Calu3 (cell line): ENCODE results near the gene CRPPA. TPM values are rescaled to one million over a fixed set of nuclear protein-coding genes. Genes with fewer than 3 reads are reported as not detected.

ENCODE experiments used
- BruUV-seq: library from RNA; stranded (reverse); fragments of 400-500 nt; replicated peaks from 2 replicates; lab custom pipeline; 2021; lab: Mats Ljungman, UMichigan
- CTCF ChIA-PET: fragments of 300-600 bp; sonication (Branson Sonifier 250); formaldehyde crosslinking; loops from one replicate; lab custom pipeline; 2022; ENCODE audit warnings: antibody characterized with exemption; lab: Charles Lee
- DNase-seq: peaks from one replicate; pipeline ENCODE4 v3.0.0; 2022
- H3K27ac Mint-ChIP-seq: one replicate; pipeline ENCODE4 v1.8.0; 2022; ENCODE audit warnings: mixed read lengths; ENCODE audit not compliant: unreplicated experiment
- H3K27me3 Mint-ChIP-seq: one replicate; pipeline ENCODE4 v1.8.0; 2022; ENCODE audit warnings: mixed read lengths; ENCODE audit not compliant: unreplicated experiment
- H3K36me3 Mint-ChIP-seq: one replicate; pipeline ENCODE4 v1.8.0; 2022; ENCODE audit warnings: mild to moderate bottlenecking, moderate library complexity, mixed read lengths; ENCODE audit not compliant: insufficient read depth, unreplicated experiment
- H3K4me1 Mint-ChIP-seq: one replicate; pipeline ENCODE4 v1.8.0; 2022; ENCODE audit warnings: mild to moderate bottlenecking, low read depth, mixed read lengths; ENCODE audit not compliant: unreplicated experiment
- H3K4me3 Mint-ChIP-seq: one replicate; pipeline ENCODE4 v1.8.0; 2022; ENCODE audit warnings: mild to moderate bottlenecking, low read depth, moderate library complexity, mixed read lengths; ENCODE audit not compliant: unreplicated experiment
- H3K9me3 Mint-ChIP-seq: one replicate; pipeline ENCODE4 v1.8.0; 2022; ENCODE audit warnings: low read depth, mixed read lengths; ENCODE audit not compliant: unreplicated experiment
- intact Hi-C: fragments of 100-400 bp; cut with micrococcal nuclease; formaldehyde crosslinking; loops from one replicate; pipeline ENCODE4 v1.10.0; 2022; ENCODE audit not compliant: unreplicated experiment
- total RNA-seq: library from RNA; stranded (reverse); gene quantifications from 2 replicates; pipeline ENCODE4 v1.2.3, GENCODE V29; 2022
- TF ChIP-seq, protein P1 (sequence below): fragments of 200-600 bp; IDR thresholded peaks from one replicate; pipeline ENCODE4 v1.8.0; 2022; ENCODE audit warnings: antibody characterized with exemption; ENCODE audit not compliant: unreplicated experiment

CRPPA gene
- total RNA-seq, 1 experiment from 2014 or later = 7.5 TPM

DNA sequence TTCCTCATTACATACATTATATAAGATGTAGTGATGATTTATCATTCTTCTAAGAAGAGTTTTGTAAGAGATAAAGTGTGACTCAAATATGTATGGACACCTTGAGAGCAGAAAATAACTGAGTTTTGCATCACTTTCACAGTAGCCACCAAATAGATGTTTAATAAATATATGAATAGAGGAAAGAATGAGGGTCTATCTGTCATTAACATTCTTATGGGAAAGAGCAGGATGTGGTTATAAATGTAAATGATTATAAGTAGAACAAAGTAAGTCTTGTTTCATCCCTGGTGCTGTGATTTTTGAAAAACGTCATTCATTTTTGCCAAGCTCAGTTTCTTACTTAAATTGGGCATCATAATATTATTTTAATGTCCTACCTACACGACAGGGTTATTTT is 15.0 kb upstream of the CRPPA start:
- TF ChIP-seq, protein P1, sequence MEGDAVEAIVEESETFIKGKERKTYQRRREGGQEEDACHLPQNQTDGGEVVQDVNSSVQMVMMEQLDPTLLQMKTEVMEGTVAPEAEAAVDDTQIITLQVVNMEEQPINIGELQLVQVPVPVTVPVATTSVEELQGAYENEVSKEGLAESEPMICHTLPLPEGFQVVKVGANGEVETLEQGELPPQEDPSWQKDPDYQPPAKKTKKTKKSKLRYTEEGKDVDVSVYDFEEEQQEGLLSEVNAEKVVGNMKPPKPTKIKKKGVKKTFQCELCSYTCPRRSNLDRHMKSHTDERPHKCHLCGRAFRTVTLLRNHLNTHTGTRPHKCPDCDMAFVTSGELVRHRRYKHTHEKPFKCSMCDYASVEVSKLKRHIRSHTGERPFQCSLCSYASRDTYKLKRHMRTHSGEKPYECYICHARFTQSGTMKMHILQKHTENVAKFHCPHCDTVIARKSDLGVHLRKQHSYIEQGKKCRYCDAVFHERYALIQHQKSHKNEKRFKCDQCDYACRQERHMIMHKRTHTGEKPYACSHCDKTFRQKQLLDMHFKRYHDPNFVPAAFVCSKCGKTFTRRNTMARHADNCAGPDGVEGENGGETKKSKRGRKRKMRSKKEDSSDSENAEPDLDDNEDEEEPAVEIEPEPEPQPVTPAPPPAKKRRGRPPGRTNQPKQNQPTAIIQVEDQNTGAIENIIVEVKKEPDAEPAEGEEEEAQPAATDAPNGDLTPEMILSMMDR = no peak
- DNase-seq = no peak
- no TSS peak for BruUV-seq
- no peaks in the 10 kb centered on the region for H3K9me3 Mint-ChIP-seq
- no peak overlapping the region for H3K27ac Mint-ChIP-seq
- no peak overlapping the region for H3K4me3 Mint-ChIP-seq
- intact Hi-C loops = loop anchor here (10.0 kb wide), 1 partner anchor 248 kb away; no protein-coding TSS in a partner anchor
- no peaks in the 10 kb centered on the region for H3K36me3 Mint-ChIP-seq
- H3K4me1 Mint-ChIP-seq = peaks cover 18% of the 10 kb centered on the region
- CTCF ChIA-PET = interaction anchor here (0.6 to 1.5 kb wide), 6 partner anchors 15 to 128 kb away, joined by 3 to 8 read pairs (median 4); partner anchors contain the start of gene CRPPA
- H3K27me3 Mint-ChIP-seq = no peaks in the 10 kb centered on the region

DNA sequence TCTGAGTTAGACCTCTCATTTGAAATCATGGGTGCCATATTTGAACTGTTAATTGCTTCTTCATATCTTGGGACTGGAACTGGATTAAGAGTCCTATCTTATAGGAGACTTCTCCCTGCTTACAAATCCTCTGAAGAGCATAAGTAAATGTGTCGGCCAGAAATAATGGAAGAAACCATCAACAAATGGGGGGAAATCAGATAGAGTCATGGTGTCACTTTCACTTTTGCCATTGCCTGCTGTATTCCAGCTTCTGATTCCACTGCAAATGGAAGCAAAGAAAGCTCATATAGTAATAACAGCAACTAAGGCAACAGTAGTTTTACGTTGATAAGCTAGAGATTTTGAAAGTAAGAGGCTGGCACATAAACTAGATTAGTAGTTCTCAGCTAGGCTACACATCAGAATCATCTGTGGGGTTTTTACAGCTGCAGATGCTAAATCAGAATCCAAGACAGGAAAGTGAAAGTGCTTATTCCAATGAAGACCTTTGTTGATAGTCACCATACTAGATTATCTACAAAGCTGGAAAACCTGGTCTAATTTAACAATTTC is 12.3 kb upstream of the CRPPA start:
- Mint-ChIP-seq H3K36me3 (no peaks in the 10 kb centered on the region), H3K4me3 (no peak overlapping the region), H3K4me1 (peaks cover 45% of the 10 kb centered on the region), H3K9me3 (peaks cover 3% of the 10 kb centered on the region), H3K27me3 (no peaks in the 10 kb centered on the region), H3K27ac (no peak overlapping the region)
- TF ChIP-seq, protein P1 = no peak
- DNase-seq = no peak
- BruUV-seq = no TSS peak
- intact Hi-C loops = loop anchor here (5.0 to 10.0 kb wide), 2 partner anchors 251 to 321 kb away; no protein-coding TSS in a partner anchor
- CTCF ChIA-PET = interaction anchor here (0.9 to 2.4 kb wide), 3 partner anchors 13 to 131 kb away, joined by 4 to 20 read pairs (median 5); partner anchors contain the start of gene CRPPA

DNA sequence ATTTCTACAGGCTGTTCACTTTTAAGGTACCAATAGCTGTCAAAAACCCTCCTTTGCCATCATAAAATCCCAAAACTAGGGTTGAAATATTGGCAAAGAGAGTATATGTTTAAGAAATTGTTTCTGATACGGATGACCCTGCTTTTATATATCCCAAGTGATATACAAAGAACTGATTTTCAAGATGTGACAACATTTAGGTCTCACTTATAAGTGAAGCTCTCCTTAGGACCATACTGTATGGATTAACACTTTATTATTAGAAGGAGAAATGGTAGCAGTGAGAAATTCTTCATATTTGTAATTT is 11.0 kb upstream of the CRPPA start:
- TF ChIP-seq, protein P1 = no peak
- Mint-ChIP-seq H3K9me3 (peaks cover 3% of the 10 kb centered on the region), H3K4me1 (peaks cover 51% of the 10 kb centered on the region), H3K27me3 (no peaks in the 10 kb centered on the region), H3K36me3 (no peaks in the 10 kb centered on the region), H3K27ac (no peak overlapping the region), H3K4me3 (no peak overlapping the region)
- BruUV-seq = no TSS peak
- intact Hi-C loops = loop anchor here (1.0 to 10.0 kb wide), 3 partner anchors 133 to 320 kb away; no protein-coding TSS in a partner anchor
- CTCF ChIA-PET = interaction anchor here (0.6 to 2.4 kb wide), 3 partner anchors 86 to 290 kb away, joined by 3 to 20 read pairs (median 4); no protein-coding TSS in a partner anchor
- DNase-seq = no peak

DNA sequence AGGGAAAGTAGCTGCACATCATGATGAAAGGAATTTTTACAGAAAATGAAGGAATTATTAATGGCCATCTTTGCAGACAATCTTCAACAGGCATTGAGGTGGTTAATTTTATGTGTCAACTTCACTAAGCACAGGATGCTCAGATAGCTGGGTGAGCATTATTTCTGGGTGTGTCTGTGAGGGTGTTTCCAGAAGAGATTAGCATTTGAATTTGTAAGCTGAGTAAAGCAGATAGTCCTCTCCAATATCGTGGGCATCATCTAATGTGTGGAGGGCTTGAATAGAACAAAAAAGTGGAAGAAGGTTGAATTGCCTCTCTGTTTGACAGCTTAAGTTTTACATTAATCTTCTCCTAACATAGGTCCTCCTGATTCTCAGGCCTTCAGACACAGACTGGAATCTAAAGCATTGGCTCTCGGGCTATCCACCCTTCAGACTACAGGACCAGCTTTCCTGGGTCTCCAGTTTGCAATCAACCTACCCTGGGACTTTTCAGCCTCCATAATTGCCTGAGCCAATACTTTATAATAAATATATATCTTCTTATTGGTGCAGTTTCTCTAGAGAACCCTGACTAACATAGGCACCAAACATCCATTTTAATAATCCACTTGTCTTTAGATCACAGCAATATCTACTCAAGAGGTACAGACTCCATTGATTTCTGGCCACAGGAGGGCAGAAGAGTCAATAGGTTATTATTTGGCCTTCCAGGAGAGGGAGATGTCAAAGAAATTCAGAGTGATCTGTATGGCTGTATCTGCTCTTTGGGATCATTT is 10.5 kb upstream of the CRPPA start:
- TF ChIP-seq, protein P1 = no peak
- intact Hi-C loops = loop anchor here (1.0 to 10.0 kb wide), 3 partner anchors 133 to 320 kb away; no protein-coding TSS in a partner anchor
- Mint-ChIP-seq H3K36me3 (no peaks in the 10 kb centered on the region), H3K4me3 (no peak overlapping the region), H3K4me1 (peaks cover 51% of the 10 kb centered on the region), H3K27ac (no peak overlapping the region), H3K27me3 (no peaks in the 10 kb centered on the region), H3K9me3 (peaks cover 3% of the 10 kb centered on the region)
- peak; percentile 55 for DNase-seq
- BruUV-seq = no TSS peak
- CTCF ChIA-PET = interaction anchor here (0.7 to 3.7 kb wide), 4 partner anchors 12 to 135 kb away, joined by 3 to 22 read pairs (median 3); no protein-coding TSS in a partner anchor
